Thymus (tissue), 11 donors: Measurements from ENCODE around the gene KRT75. TPM values are rescaled to one million over a fixed set of nuclear protein-coding genes. Genes with fewer than 3 reads are reported as not detected.
"Not testable (repeated sequence)": the region's sequence is repeated elsewhere in the genome, so short reads cannot be mapped to it uniquely, and the experiment has no call there.

Experiments used
- DNase-seq, 9 donors: peaks; one replicate each; pipeline ENCODE4 v3.0.0-alpha.2; 2013; ENCODE audit warnings: low spot score in 9 of 9, low read depth in 6 of 9, missing footprints in 1 of 9
- H3K27ac ChIP-seq, 2 donors: one replicate each; pipeline ENCODE4 v1.5.1; 2013; ENCODE audit warnings: control low read depth in 1 of 2, low read depth in 1 of 2, low read length in 1 of 2, mild to moderate bottlenecking in 1 of 2, moderate library complexity in 1 of 2
- H3K27me3 ChIP-seq, 2 donors: one replicate each; pipeline ENCODE4 v1.5.1; 2013; ENCODE audit warnings: low read length in 1 of 2; ENCODE audit not compliant: control insufficient read depth in 2 of 2, insufficient read depth in 1 of 2
- H3K36me3 ChIP-seq, 2 donors: one replicate each; pipeline ENCODE4 v1.5.1; 2013; ENCODE audit warnings: low read length in 1 of 2, mild to moderate bottlenecking in 1 of 2, moderate library complexity in 1 of 2; ENCODE audit not compliant: control insufficient read depth in 2 of 2, insufficient read depth in 2 of 2
- H3K4me1 ChIP-seq, 2 donors: one replicate each; pipeline ENCODE4 v1.5.1; 2013; ENCODE audit warnings: low read length in 2 of 2; ENCODE audit not compliant: control insufficient read depth in 2 of 2, insufficient read depth in 2 of 2
- H3K4me3 ChIP-seq, 2 donors: one replicate each; pipeline ENCODE4 v1.5.1; 2013; ENCODE audit warnings: low read length in 2 of 2, control low read depth in 1 of 2, mild to moderate bottlenecking in 1 of 2
- H3K9me3 ChIP-seq, 2 donors: one replicate each; pipeline ENCODE4 v1.5.1; 2013; ENCODE audit warnings: low read length in 1 of 2, mild to moderate bottlenecking in 1 of 2; ENCODE audit not compliant: control insufficient read depth in 2 of 2, insufficient read depth in 1 of 2
- WGBS: extraction: QIAGEN DNeasy Blood & Tissue Kit; methylation state at CpG from one replicate; pipeline ENCODE4 v1.1.7; 2013; 5-methylcytosine and 5-hydroxymethylcytosine counted together
- polyA plus RNA-seq: library from polyadenylated mRNA; stranded (reverse); fragments of 200-250 nt; gene quantifications from one replicate; pipeline ENCODE4 v1.2.3, GENCODE V29; 2013
- total RNA-seq: library from RNA; stranded (reverse); fragments of 120-200 nt; gene quantifications from one replicate; pipeline ENCODE4 v1.2.4, GENCODE V29; 2013
- donor health status: healthy.

The KRT75 gene
- total and polyA plus RNA-seq, 2 donors, result 0.14 to 6.8 TPM

GRCh38 chr12:52415870-52416750 lies 18.1 kb downstream of the KRT75 start:
- 86% methylated on average over 10 of the region's 10 CpGs for WGBS
- Histone ChIP-seq H3K9me3 (peaks cover 0 to 5% of the 10 kb centered on the region in 2 donors), H3K4me1 (peaks cover 0 to 6% of the 10 kb centered on the region in 2 donors), H3K36me3 (no peaks in the 10 kb centered on the region), H3K27me3 (no peaks in the 10 kb centered on the region), H3K27ac (peak overlapping the region in 1 of 2 donors; percentile 53), H3K4me3 (no peak overlapping the region)
- DNase-seq, result peak in 1 of 9 donors; percentile 9

DNA sequence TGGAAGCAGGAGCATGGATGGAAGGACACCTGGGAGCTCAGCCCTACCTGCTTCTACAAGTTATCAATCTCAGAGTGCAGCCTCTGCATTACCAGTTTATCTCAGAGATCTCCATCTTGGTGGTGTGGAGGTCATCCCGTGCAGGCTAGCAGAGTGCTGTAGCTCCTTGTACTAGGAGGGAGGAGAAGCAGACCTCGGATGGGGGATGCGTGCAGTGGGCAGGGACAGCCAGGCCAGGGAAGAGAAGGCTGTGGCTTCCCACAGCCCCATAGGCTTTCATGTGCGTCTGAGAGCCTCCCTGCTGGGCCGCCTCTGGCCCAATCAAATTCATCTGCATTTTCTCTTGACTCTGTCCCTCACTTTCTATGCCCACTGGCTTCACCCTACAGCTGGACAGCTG lies 19.2 kb downstream of the KRT75 start:
- no peaks in the 10 kb centered on the region for H3K36me3 ChIP-seq
- WGBS, result 87% methylated on average over 5 of the region's 5 CpGs
- DNase-seq, result no peak
- H3K9me3 ChIP-seq, result peaks cover 0 to 5% of the 10 kb centered on the region in 2 donors
- no peaks in the 10 kb centered on the region for H3K27me3 ChIP-seq
- no peak overlapping the region for H3K27ac ChIP-seq
- H3K4me1 ChIP-seq, result peaks cover 0 to 6% of the 10 kb centered on the region in 2 donors
- no peak overlapping the region for H3K4me3 ChIP-seq

GRCh38 chr12:52413782-52414345 lies 20.3 kb downstream of the KRT75 start:
- WGBS, result 63% methylated on average over 8 of the region's 8 CpGs
- Histone ChIP-seq H3K27ac (no peak overlapping the region), H3K4me1 (peaks cover 0 to 6% of the 10 kb centered on the region in 2 donors), H3K9me3 (peaks cover 0 to 5% of the 10 kb centered on the region in 2 donors), H3K27me3 (no peaks in the 10 kb centered on the region), H3K4me3 (no peak overlapping the region), H3K36me3 (no peaks in the 10 kb centered on the region)
- no peak for DNase-seq

- Histone ChIP-seq H3K36me3 (no peaks in the 10 kb centered on the region), H3K27ac (no peak overlapping the region), H3K27me3 (no peaks in the 10 kb centered on the region), H3K9me3 (peaks cover 0 to 5% of the 10 kb centered on the region in 2 donors), H3K4me3 (no peak overlapping the region), H3K4me1 (peaks cover 0 to 6% of the 10 kb centered on the region in 2 donors)
- WGBS, result 78% methylated on average over 4 of the region's 4 CpGs
- no peak for DNase-seq
Observed at GRCh38 chr12:52413202-52413601, 21.0 kb downstream of the KRT75 start.

DNA sequence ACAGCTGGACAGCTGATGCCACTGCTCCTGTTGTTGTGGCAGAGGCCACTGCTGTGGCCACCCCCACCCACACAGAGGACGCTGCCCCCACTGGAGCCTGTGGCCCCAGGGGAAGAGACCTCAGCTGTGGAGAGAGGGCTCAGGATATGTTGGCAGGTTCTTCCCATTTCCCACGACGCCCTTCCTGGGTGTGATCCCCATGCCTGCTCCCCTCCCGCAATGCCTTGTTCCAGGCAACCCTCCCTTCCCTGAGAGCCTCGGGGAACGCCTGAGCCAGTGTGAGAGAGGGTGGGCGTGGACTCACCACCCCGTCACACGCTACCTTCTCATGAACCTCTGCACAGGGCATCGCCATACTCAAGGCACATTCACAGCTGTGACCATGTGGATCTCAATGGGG lies 22.4 kb downstream of the KRT75 start:
- Histone ChIP-seq H3K4me3 (no peak overlapping the region), H3K27me3 (no peaks in the 10 kb centered on the region), H3K9me3 (peaks cover 0 to 5% of the 10 kb centered on the region in 2 donors), H3K36me3 (no peaks in the 10 kb centered on the region), H3K27ac (no peak overlapping the region), H3K4me1 (peaks cover 0 to 6% of the 10 kb centered on the region in 2 donors)
- 93% methylated on average over 10 of the region's 10 CpGs for WGBS
- no peak for DNase-seq

DNA sequence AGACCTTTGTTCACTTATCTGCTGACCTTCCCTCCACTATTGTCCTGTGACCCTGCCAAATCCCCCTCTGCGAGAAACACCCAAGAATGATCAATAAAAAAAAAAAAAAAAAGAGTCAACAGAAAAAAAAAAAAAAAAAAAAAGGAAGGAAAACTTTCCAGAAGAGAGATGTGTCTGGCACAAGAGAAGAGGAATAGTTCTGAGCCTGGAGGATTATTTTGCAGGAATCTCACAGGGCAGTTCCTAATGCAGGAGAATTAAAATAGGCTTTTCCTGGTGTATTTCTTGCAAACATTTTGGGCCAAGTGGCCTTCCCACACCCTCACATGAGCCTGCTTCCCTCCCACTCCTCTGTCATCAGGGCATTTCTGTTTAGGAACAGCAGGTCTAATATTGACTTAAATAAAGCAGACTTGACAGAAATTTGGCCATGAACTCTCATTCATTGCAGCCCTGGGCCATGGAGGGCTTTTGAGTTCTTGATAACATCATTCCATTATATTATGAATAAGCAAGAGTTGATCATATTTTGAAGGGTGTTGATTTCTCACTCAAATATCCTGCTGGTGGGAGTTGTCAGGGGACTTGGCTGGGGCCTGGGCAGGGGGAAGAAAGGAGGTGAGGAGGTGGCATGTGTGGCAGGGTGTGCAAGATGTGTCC lies 23.5 kb downstream of the KRT75 start:
- not testable (repeated sequence) for H3K27ac ChIP-seq, H3K9me3 ChIP-seq, DNase-seq, H3K36me3 ChIP-seq, H3K4me3 ChIP-seq, H3K4me1 ChIP-seq, H3K27me3 ChIP-seq
- no CpG with 5 or more reads among the region's 1 CpG for WGBS

- H3K27me3 ChIP-seq, result no peaks in the 10 kb centered on the region
- H3K27ac ChIP-seq, result no peak overlapping the region
- WGBS, result 91% methylated on average over 5 of the region's 5 CpGs
- no peaks in the 10 kb centered on the region for H3K4me1 ChIP-seq
- H3K36me3 ChIP-seq, result no peaks in the 10 kb centered on the region
- peaks cover 0 to 5% of the 10 kb centered on the region in 2 donors for H3K9me3 ChIP-seq
- no peak overlapping the region for H3K4me3 ChIP-seq
- no peak for DNase-seq
Observed at GRCh38 chr12:52407918-52408317, 26.3 kb downstream of the KRT75 start.

GRCh38 chr12:52405922-52406385 lies 28.2 kb downstream of the KRT75 start, which contains the start of gene KRT82:
TSS of gene KRT82 (minus strand) at chr12:52406335. CDS start at chr12:52406277, 58 bp downstream.
- Histone ChIP-seq H3K27ac (no peak within 1 kb of the TSS), H3K9me3 (no peaks in the 10 kb centered on the region), H3K27me3 (no peaks in the 10 kb centered on the region), H3K36me3 (no peaks in the 10 kb centered on the region), H3K4me1 (no peaks in the 10 kb centered on the region), H3K4me3 (no peak within 1 kb of the TSS)
- DNase-seq, result no peak
- WGBS, result 94% methylated on average over 14 of the region's 14 CpGs

- Histone ChIP-seq H3K27me3 (no peaks in the 10 kb centered on the region), H3K9me3 (no peaks in the 10 kb centered on the region), H3K4me3 (no peak overlapping the region), H3K27ac (no peak overlapping the region), H3K4me1 (no peaks in the 10 kb centered on the region), H3K36me3 (no peaks in the 10 kb centered on the region)
- 89% methylated on average over 3 of the region's 3 CpGs for WGBS
- no peak for DNase-seq
Observed at GRCh38 chr12:52404951-52405350, 29.2 kb downstream of the KRT75 start.
